ENCODE results near the gene GPR42.

- TF ChIP-seq CTCF (conservative IDR thresholded peaks at IDR 0.05; ENCODE audit: low read depth, low read length) (no peak), CEBPB (IDR thresholded peaks at IDR 0.05; ENCODE audit: low read depth, low read length) (no peak), ELK1 (IDR thresholded peaks at IDR 0.05; ENCODE audit: borderline replicate concordance, low read depth, low read length) (no peak), RCOR1 (IDR thresholded peaks at IDR 0.05; ENCODE audit: insufficient replicate concordance, low read length) (no peak), POLR2A (IDR thresholded peaks at IDR 0.05; ENCODE audit: low read depth, low read length) (no peak), RFX5 (IDR thresholded peaks at IDR 0.05; ENCODE audit: low read depth, low read length) (no peak), BHLHE40 (IDR thresholded peaks at IDR 0.05; ENCODE audit: low read depth, low read length) (no peak), MXI1 (IDR thresholded peaks at IDR 0.05; ENCODE audit: borderline replicate concordance, low read depth, low read length) (no peak), FOS (IDR thresholded peaks at IDR 0.05; ENCODE audit: low read depth, low read length) (no peak), RAD21 (IDR thresholded peaks at IDR 0.05; ENCODE audit: low read length) (no peak), SMC3 (IDR thresholded peaks at IDR 0.05; ENCODE audit: low read depth, low read length) (no peak), CHD1 (IDR thresholded peaks at IDR 0.05; ENCODE audit: low read depth, low read length) (no peak), USF2 (IDR thresholded peaks at IDR 0.05; ENCODE audit: low read depth, low read length) (no peak)
Observed at GRCh38 chr19:35331551-35332214, 39.2 kb upstream of the GPR42 start.
